22Rv1 (cell line): Measurements from ENCODE around the gene SMYD3.

Experiments
- H3K27ac ChIP-seq: fragments of 450-650 bp; 2 replicates; pipeline ENCODE4 v1.5.1; 2017
- ZFX ChIP-seq: fragments of 450-650 bp; IDR thresholded peaks from 2 replicates; pipeline ENCODE4 v1.6.1; 2017; ENCODE audit warnings: antibody characterized with exemption, borderline replicate concordance
- TF ChIP-seq, protein P1 (sequence below): fragments of 450-650 bp; IDR thresholded peaks from 2 replicates; pipeline ENCODE4 v1.5.1; 2017; ENCODE audit warnings: mild to moderate bottlenecking

Gene SMYD3

DNA sequence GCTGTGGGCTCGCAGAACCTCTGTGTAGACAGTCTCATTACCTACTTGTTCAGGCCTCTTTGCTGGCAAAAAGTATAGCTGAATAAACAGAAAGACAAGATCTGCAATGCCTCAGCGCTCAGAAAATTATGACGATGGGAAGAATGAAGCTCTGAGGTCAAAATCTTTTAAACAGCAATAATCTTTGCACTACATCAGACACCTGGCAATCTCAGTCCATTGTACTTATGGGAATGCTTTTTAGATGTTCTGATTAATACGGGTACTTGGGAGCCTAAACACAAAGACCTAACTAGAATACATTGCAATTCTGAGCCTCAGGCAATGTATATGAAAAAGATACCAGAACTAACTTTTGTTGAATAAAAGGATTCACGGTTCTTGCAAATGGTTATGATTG, 410.7 kb downstream of the SMYD3 start:
- TF ChIP-seq, protein P1, sequence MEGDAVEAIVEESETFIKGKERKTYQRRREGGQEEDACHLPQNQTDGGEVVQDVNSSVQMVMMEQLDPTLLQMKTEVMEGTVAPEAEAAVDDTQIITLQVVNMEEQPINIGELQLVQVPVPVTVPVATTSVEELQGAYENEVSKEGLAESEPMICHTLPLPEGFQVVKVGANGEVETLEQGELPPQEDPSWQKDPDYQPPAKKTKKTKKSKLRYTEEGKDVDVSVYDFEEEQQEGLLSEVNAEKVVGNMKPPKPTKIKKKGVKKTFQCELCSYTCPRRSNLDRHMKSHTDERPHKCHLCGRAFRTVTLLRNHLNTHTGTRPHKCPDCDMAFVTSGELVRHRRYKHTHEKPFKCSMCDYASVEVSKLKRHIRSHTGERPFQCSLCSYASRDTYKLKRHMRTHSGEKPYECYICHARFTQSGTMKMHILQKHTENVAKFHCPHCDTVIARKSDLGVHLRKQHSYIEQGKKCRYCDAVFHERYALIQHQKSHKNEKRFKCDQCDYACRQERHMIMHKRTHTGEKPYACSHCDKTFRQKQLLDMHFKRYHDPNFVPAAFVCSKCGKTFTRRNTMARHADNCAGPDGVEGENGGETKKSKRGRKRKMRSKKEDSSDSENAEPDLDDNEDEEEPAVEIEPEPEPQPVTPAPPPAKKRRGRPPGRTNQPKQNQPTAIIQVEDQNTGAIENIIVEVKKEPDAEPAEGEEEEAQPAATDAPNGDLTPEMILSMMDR = no peak
- TF ChIP-seq ZFX = no peak
- H3K27ac ChIP-seq = no peak overlapping the region

DNA sequence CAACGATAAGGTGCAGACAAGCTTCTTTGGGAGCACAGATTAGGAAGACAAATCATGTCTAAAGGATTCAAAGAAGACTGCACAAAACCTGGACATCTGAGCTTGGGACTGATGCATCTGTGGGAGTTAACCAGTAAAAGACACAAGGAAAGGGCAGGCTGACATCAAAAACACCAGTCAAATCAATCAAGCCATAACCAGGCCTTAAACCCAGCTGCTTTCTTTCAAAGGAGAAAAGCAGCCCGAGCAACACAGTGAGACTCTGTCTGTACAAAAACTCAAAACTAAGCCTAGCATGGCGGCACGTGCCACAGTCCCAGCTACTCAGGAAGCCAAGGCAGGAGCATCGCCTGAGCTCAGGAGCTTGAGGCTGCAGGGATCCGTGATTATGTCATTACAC, 411.6 kb downstream of the SMYD3 start:
- no peak overlapping the region for H3K27ac ChIP-seq
- TF ChIP-seq, protein P1 = no peak
- no peak for TF ChIP-seq ZFX

DNA sequence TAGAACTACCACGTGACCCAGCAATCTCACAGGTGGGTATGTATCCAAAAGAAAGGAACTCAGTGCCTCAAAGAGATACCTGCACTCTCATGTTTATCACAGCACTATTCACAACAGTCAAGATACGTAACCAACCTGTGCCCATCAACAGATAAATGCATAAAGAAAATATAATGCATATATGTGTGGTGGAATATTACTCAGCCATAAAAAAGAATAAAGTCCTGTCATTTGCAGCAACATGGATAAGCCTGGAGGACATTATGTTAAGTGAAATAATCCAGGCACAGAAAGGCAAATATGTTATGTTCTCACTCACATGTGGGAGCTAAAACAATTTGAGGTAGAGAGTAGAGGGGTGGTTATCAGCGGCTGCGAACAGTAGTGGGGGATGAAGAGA, 413.8 kb downstream of the SMYD3 start:
- no peak overlapping the region for H3K27ac ChIP-seq
- no peak for TF ChIP-seq ZFX
- TF ChIP-seq, protein P1 = no peak

DNA sequence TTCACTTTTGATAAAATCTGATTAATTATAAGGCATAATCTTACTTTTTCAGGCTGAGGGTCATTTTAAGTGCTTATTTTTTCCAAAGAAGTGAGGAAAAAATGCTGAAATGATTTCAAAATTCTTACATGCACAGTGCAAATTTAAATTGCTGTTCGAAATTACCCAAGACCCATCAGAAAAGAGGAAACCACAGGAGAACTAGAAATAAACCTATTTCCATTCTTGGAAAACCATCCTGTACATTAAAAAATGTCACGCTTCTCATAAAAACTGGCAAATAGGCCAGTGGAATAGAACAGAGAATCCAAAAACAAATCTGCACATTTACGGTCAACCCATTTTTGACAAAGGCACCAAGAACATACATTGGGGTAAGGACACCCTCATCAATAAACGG, 414.9 kb downstream of the SMYD3 start:
- TF ChIP-seq, protein P1 = no peak
- no peak for TF ChIP-seq ZFX
- H3K27ac ChIP-seq = no peak overlapping the region

DNA sequence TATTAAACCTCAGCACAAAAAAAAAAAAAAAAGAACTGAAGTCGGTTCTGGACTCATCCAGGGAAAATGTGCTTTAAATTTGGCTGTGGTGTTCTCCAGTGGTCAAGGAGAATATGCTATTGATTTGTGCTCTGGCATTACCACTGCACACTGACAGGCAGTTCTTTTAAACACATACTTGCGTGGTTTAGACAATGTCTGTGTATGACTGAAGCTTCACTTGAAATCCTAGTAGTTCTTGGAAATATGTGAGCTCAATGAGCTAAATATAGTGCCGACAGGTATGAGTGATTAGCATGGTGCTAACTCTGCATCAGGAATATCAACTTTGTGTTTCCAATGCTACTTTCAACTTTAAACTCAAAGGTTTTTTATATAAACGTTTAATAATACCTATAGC, 415.6 kb downstream of the SMYD3 start:
- TF ChIP-seq, protein P1 = no peak
- TF ChIP-seq ZFX = no peak
- H3K27ac ChIP-seq = no peak overlapping the region

DNA sequence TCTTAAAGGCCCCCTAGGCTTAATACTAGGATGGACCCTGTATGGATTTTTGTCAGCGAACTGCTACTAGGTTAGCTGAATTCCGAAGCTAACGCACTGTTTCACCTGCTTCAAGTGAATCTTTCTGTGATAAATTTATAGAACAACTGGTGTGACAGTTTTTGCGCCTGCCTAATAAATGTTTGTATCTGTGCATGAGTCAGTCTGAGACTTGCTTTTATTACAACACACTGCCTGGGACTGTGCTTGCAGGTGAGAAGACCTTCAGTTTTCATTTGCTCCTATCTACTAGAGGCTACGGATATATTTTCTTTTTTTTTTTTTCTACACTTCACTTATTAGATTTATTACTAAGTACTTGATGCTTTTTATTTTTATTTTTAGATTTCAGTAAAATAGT, 420.9 kb downstream of the SMYD3 start:
- TF ChIP-seq ZFX = no peak
- TF ChIP-seq, protein P1 = no peak
- no peak overlapping the region for H3K27ac ChIP-seq

DNA sequence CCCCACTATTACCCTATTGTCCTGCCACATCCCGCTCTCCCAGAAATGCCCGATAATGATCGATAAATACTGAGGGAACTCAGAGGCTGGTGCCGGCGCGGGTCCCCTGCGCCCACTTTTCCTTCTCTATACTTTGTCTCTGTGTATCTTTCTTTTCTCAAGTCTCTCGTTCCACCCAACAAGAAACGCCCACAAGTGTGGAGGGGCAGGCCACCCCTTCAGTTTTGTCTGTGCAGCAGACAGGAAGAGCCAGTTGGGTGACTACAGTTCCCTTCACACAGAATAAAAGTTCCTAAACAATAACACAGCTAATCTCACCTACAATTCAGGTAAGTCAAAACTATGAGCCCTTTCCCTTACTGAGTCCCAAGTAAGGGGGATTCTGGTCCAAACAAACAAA, 423.7 kb downstream of the SMYD3 start:
- TF ChIP-seq ZFX = no peak
- H3K27ac ChIP-seq = no peak overlapping the region

DNA sequence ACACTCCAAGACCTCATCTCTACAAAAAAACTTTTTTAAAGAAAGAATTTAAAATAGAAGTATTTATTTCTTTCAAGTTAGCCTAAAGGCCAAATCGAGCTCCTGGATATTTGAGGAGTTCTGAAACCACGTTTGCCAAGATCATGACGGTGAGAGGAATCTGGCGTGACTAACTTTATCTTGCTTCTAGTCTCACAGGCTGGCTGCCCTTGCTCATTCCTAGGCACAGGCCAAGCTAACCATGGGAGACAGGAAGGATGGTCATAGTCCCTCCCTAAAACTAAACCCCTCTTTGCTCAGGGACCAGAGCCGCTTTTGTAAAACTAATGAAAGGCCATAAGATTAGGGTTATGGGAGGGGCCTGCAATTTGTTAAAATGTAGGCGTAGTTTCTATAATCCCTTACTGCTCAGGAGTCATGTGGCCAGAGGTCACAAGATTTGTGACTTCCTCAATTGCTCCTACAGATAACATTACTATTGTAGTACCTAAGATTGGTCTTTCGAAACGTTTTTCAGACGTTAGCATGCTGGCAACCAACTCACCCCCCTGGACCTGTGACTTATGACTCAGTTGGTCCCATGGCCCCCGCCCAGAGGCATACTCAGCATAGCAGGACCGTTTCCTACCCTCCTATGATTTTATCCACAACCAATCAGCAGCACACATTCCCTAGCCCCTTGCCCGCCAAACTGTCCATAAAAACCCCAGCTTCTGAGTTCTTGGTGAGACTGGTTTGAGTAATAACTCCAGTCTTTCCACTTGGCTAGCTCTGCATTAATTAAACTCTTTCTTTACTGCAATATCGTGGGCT, 425.0 kb downstream of the SMYD3 start:
- no peak for TF ChIP-seq ZFX
- TF ChIP-seq, protein P1 = no peak
- no peak overlapping the region for H3K27ac ChIP-seq
